Naive thymus-derived CD4-positive, alpha-beta T cell (primary cell): ENCODE measurements around the gene MMAA. TPM values are rescaled to one million over a fixed set of nuclear protein-coding genes. Genes with fewer than 3 reads are reported as not detected.
"Not testable (repeated sequence)": the region's sequence is repeated elsewhere in the genome, so short reads cannot be mapped to it uniquely, and the experiment has no call there.

ENCODE experiments used
- ATAC-seq: fragments of 150-1000 bp; cut with Tn5 transposase; 2 replicates; pipeline ENCODE4 v1.10.0; 2021; ENCODE audit warnings: mild to moderate bottlenecking, moderate library complexity
- CTCF ChIA-PET: fragments of 350-600 bp; sonication (Branson Sonifier 250); formaldehyde crosslinking; loops from one replicate; lab custom pipeline; 2021; ENCODE audit warnings: antibody characterized with exemption; lab: Charles Lee
- POLR2A ChIA-PET: fragments of 350-600 bp; sonication (Branson Sonifier 250); formaldehyde crosslinking; loops from one replicate; lab custom pipeline; 2021; ENCODE audit warnings: antibody characterized with exemption, inconsistent platforms; lab: Charles Lee
- DNase-seq, 9 donors: peaks; one replicate each; pipeline versions ENCODE4 v3.0.0 to v3.0.0-alpha.2; 2020 to 2022; ENCODE audit warnings: mixed read lengths in 1 of 9
- H3K27ac ChIP-seq: one replicate; pipeline ENCODE4 v1.7.0; 2013; ENCODE audit warnings: mild to moderate bottlenecking, low read depth, low read length, moderate library complexity
- H3K27me3 ChIP-seq, 2 donors: one replicate each; pipeline ENCODE4 v1.7.0; 2013; ENCODE audit warnings: low read length in 2 of 2, mild to moderate bottlenecking in 2 of 2, moderate library complexity in 2 of 2; ENCODE audit not compliant: control insufficient read depth in 2 of 2, insufficient read depth in 2 of 2
- H3K36me3 ChIP-seq, 3 experiments: 1 replicate in 2 of 3; 2 replicates in 1 of 3; pipeline ENCODE4 v1.7.0; 2013; ENCODE audit warnings: low read length in 3 of 3, mild to moderate bottlenecking in 3 of 3, moderate library complexity in 1 of 3; ENCODE audit not compliant: insufficient read depth in 3 of 3, control insufficient read depth in 2 of 3
- H3K4me1 ChIP-seq, 2 donors: one replicate each; pipeline ENCODE4 v1.7.0; 2013; ENCODE audit warnings: low read length in 2 of 2, mild to moderate bottlenecking in 2 of 2, moderate library complexity in 1 of 2; ENCODE audit not compliant: control insufficient read depth in 2 of 2, insufficient read depth in 2 of 2
- H3K4me3 ChIP-seq: 2 replicates; pipeline ENCODE4 v1.7.0; 2013; ENCODE audit warnings: mild to moderate bottlenecking, low read length
- H3K9me3 ChIP-seq, 3 experiments: 1 replicate in 2 of 3; 2 replicates in 1 of 3; pipeline ENCODE4 v1.7.0; 2013; ENCODE audit warnings: low read length in 3 of 3; ENCODE audit not compliant: control insufficient read depth in 2 of 3
- H3K27ac Mint-ChIP-seq, 9 donors: one replicate each; pipeline ENCODE4 v1.8.0; 2020 to 2022; ENCODE audit warnings: mixed read lengths in 9 of 9, mild to moderate bottlenecking in 8 of 9, moderate library complexity in 5 of 9, inconsistent platforms in 2 of 9
- H3K27me3 Mint-ChIP-seq, 5 donors: one replicate each; pipeline ENCODE4 v1.8.0; 2021 to 2022; ENCODE audit warnings: mixed read lengths in 5 of 5, mild to moderate bottlenecking in 1 of 5
- H3K36me3 Mint-ChIP-seq, 5 donors: one replicate each; pipeline ENCODE4 v1.8.0; 2020 to 2022; ENCODE audit warnings: mixed read lengths in 5 of 5, mild to moderate bottlenecking in 3 of 5, inconsistent platforms in 1 of 5
- H3K4me1 Mint-ChIP-seq, 7 donors: one replicate each; pipeline ENCODE4 v1.8.0; 2020 to 2022; ENCODE audit warnings: mixed read lengths in 7 of 7, mild to moderate bottlenecking in 3 of 7, inconsistent platforms in 1 of 7
- H3K4me3 Mint-ChIP-seq, 10 donors: one replicate each; pipeline ENCODE4 v1.8.0; 2020 to 2022; ENCODE audit warnings: mild to moderate bottlenecking in 10 of 10, mixed read lengths in 10 of 10, moderate library complexity in 6 of 10, inconsistent platforms in 2 of 10
- H3K9me3 Mint-ChIP-seq, 11 donors: one replicate each; pipeline ENCODE4 v1.8.0; 2020 to 2022; ENCODE audit warnings: mixed read lengths in 11 of 11, mild to moderate bottlenecking in 4 of 11, inconsistent platforms in 1 of 11, moderate library complexity in 1 of 11
- intact Hi-C, 2 donors: fragments of 100-400 bp; cut with micrococcal nuclease; formaldehyde crosslinking; loops; one replicate each; pipeline ENCODE4 v1.15.1; 2023
- polyA plus RNA-seq, 2 donors: library from polyadenylated mRNA; unstranded; fragments of 300-500 nt; fragmentation: Illumina TruSeq; gene quantifications; one replicate each; pipeline ENCODE4 v1.2.3, GENCODE V29; 2021
- total RNA-seq, 6 experiments: library from RNA in 5 of 6; stranded (reverse) in 5 of 6; gene quantifications; 1 replicate in 5 of 6; 2 replicates in 1 of 6; pipeline ENCODE4 v1.2.3 and lab custom pipeline; 2021 to 2026

The MMAA gene
- total and polyA plus RNA-seq, 7 experiments from 2014 or later = 7.2 to 17.3 (median 14.4) TPM

- H3K27me3 ChIP-seq, DNase-seq, H3K27ac ChIP-seq, ATAC-seq, H3K27ac Mint-ChIP-seq, POLR2A ChIA-PET, H3K4me1 Mint-ChIP-seq, H3K4me1 ChIP-seq, H3K36me3 ChIP-seq, H3K9me3 ChIP-seq, H3K4me3 Mint-ChIP-seq, H3K36me3 Mint-ChIP-seq, CTCF ChIA-PET, H3K4me3 ChIP-seq, intact Hi-C loops: not testable (repeated sequence)
- peaks cover 0 to 17% (median 9%) of the 10 kb centered on the region in 11 donors for H3K9me3 Mint-ChIP-seq
- H3K27me3 Mint-ChIP-seq = peaks cover 0 to 12% (median 2%) of the 10 kb centered on the region in 5 donors
Measured at GRCh38 chr4:145691416-145691815, 72.2 kb downstream of the MMAA start.

- ATAC-seq (no peak), DNase-seq (no peak)
- Mint-ChIP-seq H3K27ac (no peak overlapping the region), H3K36me3 (peaks cover 0 to 4% (median 0%) of the 10 kb centered on the region in 5 donors), H3K4me3 (no peak overlapping the region), H3K9me3 (peaks cover 0 to 17% (median 9%) of the 10 kb centered on the region in 11 donors), H3K27me3 (peaks cover 0 to 4% (median 0%) of the 10 kb centered on the region in 5 donors), H3K4me1 (no peaks in the 10 kb centered on the region)
- Histone ChIP-seq H3K27me3 (no peaks in the 10 kb centered on the region), H3K36me3 (no peaks in the 10 kb centered on the region), H3K9me3 (no peaks in the 10 kb centered on the region), H3K27ac (no peak overlapping the region), H3K4me3 (no peak overlapping the region), H3K4me1 (no peaks in the 10 kb centered on the region)
- intact Hi-C loops = no loop called here
- ChIA-PET CTCF (no interaction called here), POLR2A (no interaction called here)
Measured at GRCh38 chr4:145694929-145695328, 75.7 kb downstream of the MMAA start.

GRCh38 chr4:145697332-145697731 lies 78.1 kb downstream of the MMAA start:
- H3K4me3 ChIP-seq = no peak overlapping the region
- intact Hi-C loops = no loop called here
- H3K9me3 ChIP-seq = no peaks in the 10 kb centered on the region
- POLR2A ChIA-PET = no interaction called here
- H3K36me3 ChIP-seq = no peaks in the 10 kb centered on the region
- ATAC-seq (no peak), DNase-seq (no peak)
- Mint-ChIP-seq H3K36me3 (peaks cover 0 to 4% (median 0%) of the 10 kb centered on the region in 5 donors), H3K27me3 (peaks cover 0 to 9% (median 0%) of the 10 kb centered on the region in 5 donors), H3K4me3 (no peak overlapping the region), H3K4me1 (no peaks in the 10 kb centered on the region), H3K9me3 (peaks cover 0 to 11% (median 6%) of the 10 kb centered on the region in 11 donors), H3K27ac (no peak overlapping the region)
- no peak overlapping the region for H3K27ac ChIP-seq
- H3K27me3 ChIP-seq = no peaks in the 10 kb centered on the region
- no peaks in the 10 kb centered on the region for H3K4me1 ChIP-seq
- CTCF ChIA-PET = no interaction called here

- Histone ChIP-seq H3K4me3 (no peak overlapping the region), H3K9me3 (no peaks in the 10 kb centered on the region), H3K27me3 (no peaks in the 10 kb centered on the region), H3K4me1 (no peaks in the 10 kb centered on the region), H3K27ac (no peak overlapping the region), H3K36me3 (no peaks in the 10 kb centered on the region)
- H3K9me3 Mint-ChIP-seq = peaks cover 0 to 11% (median 6%) of the 10 kb centered on the region in 11 donors
- CTCF ChIA-PET = interaction anchor here (0.6 kb wide), 1 partner anchor 66 kb away, joined by 4 read pairs; no protein-coding TSS in a partner anchor
- H3K27ac Mint-ChIP-seq = no peak overlapping the region
- no peak for ATAC-seq
- H3K4me3 Mint-ChIP-seq = no peak overlapping the region
- POLR2A ChIA-PET = no interaction called here
- intact Hi-C loops = no loop called here
- peaks cover 0 to 9% (median 0%) of the 10 kb centered on the region in 5 donors for H3K27me3 Mint-ChIP-seq
- no peak for DNase-seq
- H3K4me1 Mint-ChIP-seq = no peaks in the 10 kb centered on the region
- H3K36me3 Mint-ChIP-seq = peaks cover 0 to 4% (median 0%) of the 10 kb centered on the region in 5 donors
Measured at GRCh38 chr4:145698507-145698906, 79.3 kb downstream of the MMAA start.

GRCh38 chr4:145703850-145704497 lies 84.8 kb downstream of the MMAA start:
- peaks cover 0 to 4% (median under 1%) of the 10 kb centered on the region in 11 donors for H3K9me3 Mint-ChIP-seq
- no peaks in the 10 kb centered on the region for H3K9me3 ChIP-seq
- POLR2A ChIA-PET = no interaction called here

GRCh38 chr4:145709336-145709735 lies 90.2 kb downstream of the MMAA start:
- Mint-ChIP-seq H3K36me3 (peaks cover 0 to 9% (median 8%) of the 10 kb centered on the region in 5 donors), H3K4me3 (no peak overlapping the region), H3K4me1 (peaks cover 0 to 5% (median 0%) of the 10 kb centered on the region in 7 donors), H3K27me3 (peaks cover 0 to 6% (median 5%) of the 10 kb centered on the region in 5 donors), H3K27ac (peak overlapping the region in 1 of 9 donors; percentile 23), H3K9me3 (peaks cover 9 to 47% (median 24%) of the 10 kb centered on the region in 11 donors)
- no peak overlapping the region for H3K4me3 ChIP-seq
- H3K4me1 ChIP-seq = no peaks in the 10 kb centered on the region
- ChIA-PET POLR2A (no interaction called here), CTCF (no interaction called here)
- peaks cover 0 to 8% (median 0%) of the 10 kb centered on the region in 3 experiments for H3K9me3 ChIP-seq
- H3K36me3 ChIP-seq = no peaks in the 10 kb centered on the region
- no peak for ATAC-seq
- no peak for DNase-seq
- no peak overlapping the region for H3K27ac ChIP-seq
- H3K27me3 ChIP-seq = no peaks in the 10 kb centered on the region
- intact Hi-C loops = no loop called here

More at GRCh38 chr4:145703850-145704497, 84.8 kb downstream of the MMAA start:
- intact Hi-C loops = no loop called here
- ATAC-seq (no peak), DNase-seq (no peak)
- H3K4me1 Mint-ChIP-seq = no peaks in the 10 kb centered on the region
- H3K27me3 Mint-ChIP-seq = peaks cover 0 to 9% (median 0%) of the 10 kb centered on the region in 5 donors
- peaks cover 0 to 3% (median 0%) of the 10 kb centered on the region in 5 donors for H3K36me3 Mint-ChIP-seq
- no peaks in the 10 kb centered on the region for H3K4me1 ChIP-seq
- H3K4me3 ChIP-seq = no peak overlapping the region
- H3K4me3 Mint-ChIP-seq = no peak overlapping the region
- H3K27ac ChIP-seq = no peak overlapping the region
- no peak overlapping the region for H3K27ac Mint-ChIP-seq
- H3K36me3 ChIP-seq = no peaks in the 10 kb centered on the region
- CTCF ChIA-PET = no interaction called here
- H3K27me3 ChIP-seq = no peaks in the 10 kb centered on the region
